Muscle of leg (tissue), 11 donors: ENCODE measurements around the gene LRRK2. TPM values are rescaled to one million over a fixed set of nuclear protein-coding genes. Genes with fewer than 3 reads are reported as not detected.

ENCODE experiments used
- DNase-seq: peaks from one replicate; pipeline ENCODE4 v3.0.0; 2013
- H3K27ac ChIP-seq: one replicate; pipeline ENCODE4 v1.5.1; 2013; ENCODE audit warnings: mild to moderate bottlenecking, low read length, control low read depth
- H3K27me3 ChIP-seq: one replicate; pipeline ENCODE4 v1.6.1; 2013; ENCODE audit warnings: low read length; ENCODE audit not compliant: control insufficient read depth, insufficient read depth
- H3K36me3 ChIP-seq: one replicate; pipeline ENCODE4 v1.6.1; 2013; ENCODE audit warnings: low read length; ENCODE audit not compliant: control insufficient read depth, insufficient read depth
- H3K4me1 ChIP-seq: one replicate; pipeline ENCODE4 v1.6.1; 2013; ENCODE audit warnings: low read length; ENCODE audit not compliant: control insufficient read depth, insufficient read depth
- H3K4me3 ChIP-seq: one replicate; pipeline ENCODE4 v1.5.1; 2013; ENCODE audit warnings: low read length, control low read depth
- H3K9me3 ChIP-seq: replicated peaks from 2 replicates; pipeline ENCODE4 v1.6.1; 2013; ENCODE audit warnings: low read depth, low read length; ENCODE audit not compliant: control insufficient read depth
- WGBS: methylation state at CpG from one replicate; pipeline ENCODE4 v1.1.5; 2013; ENCODE audit warnings: missing lambda C conversion rate; ENCODE audit not compliant: insufficient coverage; 5-methylcytosine and 5-hydroxymethylcytosine counted together
- polyA plus RNA-seq, 8 donors: library from polyadenylated mRNA; unstranded; fragments of 120-200 nt; gene quantifications; one replicate each; pipeline versions ENCODE4 v1.2.1 to v1.2.3, GENCODE V29; 2013; ENCODE audit warnings: inconsistent platforms in 1 of 8, low replicate concordance in 1 of 8; ENCODE audit not compliant: insufficient read length in 8 of 8, insufficient read depth in 1 of 8
- total RNA-seq: library from RNA; stranded (reverse); fragments of 120-200 nt; gene quantifications from one replicate; pipeline ENCODE4 v1.2.4, GENCODE V29; 2013

LRRK2 gene
- total and polyA plus RNA-seq, 9 donors = 2.7 to 5.9 (median 3.3) TPM

DNA sequence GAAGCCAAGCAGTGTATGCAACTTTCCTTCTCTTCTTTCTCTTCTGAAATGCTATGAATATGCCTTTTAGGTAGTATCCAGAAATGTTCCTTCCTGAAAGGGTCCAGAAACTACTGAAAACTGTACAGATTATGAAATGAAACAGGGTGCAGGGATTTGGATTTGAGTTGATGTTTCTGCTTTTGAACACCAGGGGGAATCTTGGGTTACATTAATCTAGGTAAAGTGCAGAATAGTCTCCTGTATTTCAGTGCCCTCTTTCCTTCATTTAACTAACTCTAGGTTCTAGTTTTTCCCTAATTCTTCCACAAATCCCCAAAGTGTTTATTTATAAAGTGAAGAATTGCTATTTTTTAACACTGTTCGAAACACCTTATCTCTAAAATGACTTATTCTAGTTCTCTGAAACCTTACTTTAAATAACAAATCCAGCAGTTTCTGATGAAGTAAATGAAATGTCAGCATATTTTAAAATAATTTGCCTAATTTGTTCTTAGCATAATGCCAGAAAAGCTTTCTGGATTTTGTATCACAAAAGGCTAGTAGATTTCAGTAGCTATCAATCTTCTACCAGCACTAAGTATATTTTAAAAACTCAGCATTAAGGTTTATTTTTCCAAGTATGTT lies 111.9 kb downstream of the LRRK2 start:
- Histone ChIP-seq H3K27me3 (no peaks in the 10 kb centered on the region), H3K4me1 (no peaks in the 10 kb centered on the region), H3K27ac (no peak overlapping the region), H3K4me3 (no peak overlapping the region), H3K36me3 (no peaks in the 10 kb centered on the region), H3K9me3 (no peaks in the 10 kb centered on the region)
- WGBS = no CpG with 5 or more reads among the region's 1 CpG
- peak; percentile 10 for DNase-seq

- Histone ChIP-seq H3K4me3 (no peak overlapping the region), H3K27me3 (no peaks in the 10 kb centered on the region), H3K9me3 (no peaks in the 10 kb centered on the region), H3K36me3 (no peaks in the 10 kb centered on the region), H3K4me1 (no peaks in the 10 kb centered on the region), H3K27ac (no peak overlapping the region)
- WGBS = no CpG with 5 or more reads among the region's 1 CpG
- no peak for DNase-seq
These were observed 113.3 kb downstream of the LRRK2 start for GRCh38 chr12:40338071-40338470.

DNA sequence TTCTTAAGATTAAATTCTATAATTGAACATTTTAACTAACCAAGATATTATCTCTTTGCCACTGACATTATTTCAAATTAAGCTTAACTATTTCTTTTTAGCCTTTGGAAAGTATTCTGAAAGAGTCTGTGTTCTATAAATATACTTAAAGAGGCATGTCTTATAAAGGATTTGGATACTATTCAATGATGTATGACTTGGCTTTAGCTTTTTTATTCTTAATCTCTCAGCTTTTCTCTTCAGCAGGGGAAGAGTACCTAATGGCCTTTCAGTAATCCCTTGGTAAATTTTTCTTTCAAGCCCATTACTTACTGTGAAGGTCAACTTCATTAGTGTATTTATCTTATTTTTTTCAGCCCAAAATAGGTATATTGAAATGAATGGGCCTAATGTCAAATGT lies 113.8 kb downstream of the LRRK2 start:
- Histone ChIP-seq H3K9me3 (no peaks in the 10 kb centered on the region), H3K36me3 (no peaks in the 10 kb centered on the region), H3K4me1 (no peaks in the 10 kb centered on the region), H3K27ac (no peak overlapping the region), H3K4me3 (no peak overlapping the region), H3K27me3 (no peaks in the 10 kb centered on the region)
- DNase-seq = peak; percentile 4

- H3K27me3 ChIP-seq = no peaks in the 10 kb centered on the region
- no peak overlapping the region for H3K4me3 ChIP-seq
- no peaks in the 10 kb centered on the region for H3K36me3 ChIP-seq
- no peak overlapping the region for H3K27ac ChIP-seq
- no peaks in the 10 kb centered on the region for H3K9me3 ChIP-seq
- no peak for DNase-seq
- 80% methylated on average over 2 of the region's 2 CpGs for WGBS
- no peaks in the 10 kb centered on the region for H3K4me1 ChIP-seq
These were observed 117.2 kb downstream of the LRRK2 start for GRCh38 chr12:40342010-40342409.

GRCh38 chr12:40343124-40343523 lies 118.3 kb downstream of the LRRK2 start:
- no peaks in the 10 kb centered on the region for H3K27me3 ChIP-seq
- no peaks in the 10 kb centered on the region for H3K4me1 ChIP-seq
- no peaks in the 10 kb centered on the region for H3K36me3 ChIP-seq
- no peaks in the 10 kb centered on the region for H3K9me3 ChIP-seq
- 86% methylated on average over 1 of the region's 4 CpGs for WGBS
- DNase-seq = no peak
- no peak overlapping the region for H3K27ac ChIP-seq
- H3K4me3 ChIP-seq = no peak overlapping the region

GRCh38 chr12:40344312-40344711 lies 119.5 kb downstream of the LRRK2 start:
- H3K4me3 ChIP-seq = no peak overlapping the region
- no CpG with 5 or more reads among the region's 1 CpG for WGBS
- no peaks in the 10 kb centered on the region for H3K36me3 ChIP-seq
- no peaks in the 10 kb centered on the region for H3K9me3 ChIP-seq
- no peaks in the 10 kb centered on the region for H3K27me3 ChIP-seq
- no peak overlapping the region for H3K27ac ChIP-seq
- DNase-seq = no peak
- H3K4me1 ChIP-seq = no peaks in the 10 kb centered on the region

- WGBS = no CpG with 5 or more reads among the region's 1 CpG
- DNase-seq = no peak
- H3K36me3 ChIP-seq = no peaks in the 10 kb centered on the region
These were observed 127.2 kb downstream of the LRRK2 start for GRCh38 chr12:40351976-40352375.

GRCh38 chr12:40375076-40375475 lies 150.3 kb downstream of the LRRK2 start:
- no peak for DNase-seq
- no peaks in the 10 kb centered on the region for H3K4me1 ChIP-seq
- no peak overlapping the region for H3K4me3 ChIP-seq
- no peaks in the 10 kb centered on the region for H3K27me3 ChIP-seq
- no peak overlapping the region for H3K27ac ChIP-seq
- no peaks in the 10 kb centered on the region for H3K36me3 ChIP-seq
- H3K9me3 ChIP-seq = no peaks in the 10 kb centered on the region
- WGBS = no CpG with 5 or more reads among the region's 6 CpGs

More at GRCh38 chr12:40351976-40352375, 127.2 kb downstream of the LRRK2 start:
- Histone ChIP-seq H3K4me1 (no peaks in the 10 kb centered on the region), H3K27me3 (no peaks in the 10 kb centered on the region), H3K9me3 (no peaks in the 10 kb centered on the region), H3K27ac (no peak overlapping the region), H3K4me3 (no peak overlapping the region)

DNA sequence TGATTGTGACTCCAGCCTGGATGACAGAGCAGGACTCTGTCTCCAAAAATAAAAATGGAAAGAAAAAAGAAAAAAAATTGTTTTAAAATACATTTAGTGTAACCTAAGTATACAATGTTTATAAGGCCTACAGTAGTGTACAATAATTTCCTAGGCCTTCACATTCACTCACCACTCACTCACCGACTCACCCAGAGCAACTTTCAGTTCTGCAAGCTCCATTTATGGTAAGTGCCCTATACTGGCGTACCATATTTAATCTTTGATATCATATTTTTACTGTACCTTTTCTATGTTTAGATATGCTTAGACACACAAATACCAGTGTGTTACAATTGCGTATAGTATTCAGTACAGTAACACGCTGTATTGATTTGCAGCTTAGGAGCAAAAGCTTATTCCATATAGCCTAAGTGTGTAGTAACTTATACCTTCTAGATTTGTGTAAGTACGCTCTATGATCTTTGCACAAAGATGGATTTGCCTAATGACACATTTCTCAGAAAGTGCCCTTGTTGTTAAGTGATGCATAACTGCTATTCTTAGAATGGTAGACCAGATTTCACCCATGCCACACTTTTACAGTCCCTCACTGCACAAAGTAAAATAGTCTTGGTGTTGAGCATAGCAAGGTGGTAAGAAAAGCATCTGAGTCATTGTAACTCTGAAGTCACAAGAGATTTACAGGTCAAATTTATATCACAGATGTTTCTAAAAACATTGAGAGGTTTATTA lies 151.9 kb downstream of the LRRK2 start:
- Histone ChIP-seq H3K27me3 (no peaks in the 10 kb centered on the region), H3K36me3 (no peaks in the 10 kb centered on the region), H3K27ac (no peak overlapping the region), H3K4me3 (no peak overlapping the region), H3K4me1 (no peaks in the 10 kb centered on the region), H3K9me3 (no peaks in the 10 kb centered on the region)
- WGBS = no CpG with 5 or more reads among the region's 5 CpGs
- DNase-seq = no peak

- Histone ChIP-seq H3K27me3 (no peaks in the 10 kb centered on the region), H3K4me1 (no peaks in the 10 kb centered on the region), H3K4me3 (no peak overlapping the region), H3K36me3 (no peaks in the 10 kb centered on the region), H3K9me3 (no peaks in the 10 kb centered on the region), H3K27ac (no peak overlapping the region)
- DNase-seq = no peak
- no CpG with 5 or more reads among the region's 1 CpG for WGBS
These were observed 153.9 kb downstream of the LRRK2 start for GRCh38 chr12:40378691-40379090.
